HG03469 (cell line): Measurements from ENCODE around the gene PRIM2.
"Not testable (repeated sequence)": the region's sequence is repeated elsewhere in the genome, so short reads cannot be mapped to it uniquely, and the experiment has no call there.

Experiments used
- ATAC-seq: cut with Tn5 transposase; IDR thresholded peaks from one replicate; pipeline ENCODE4 v1.9.1; 2021; ENCODE audit warnings: mild to moderate bottlenecking, moderate library complexity, moderate number of reproducible peaks; ENCODE audit not compliant: unreplicated experiment

Gene PRIM2

GRCh38 chr6:57572844-57573243 lies 255.4 kb downstream of the PRIM2 start:
- ATAC-seq: not testable (repeated sequence)

GRCh38 chr6:57577023-57577422 lies 259.6 kb downstream of the PRIM2 start:
- not testable (repeated sequence) for ATAC-seq

GRCh38 chr6:57579489-57579888 lies 262.1 kb downstream of the PRIM2 start:
- ATAC-seq: not testable (repeated sequence)

GRCh38 chr6:57581586-57581985 lies 264.2 kb downstream of the PRIM2 start:
- not testable (repeated sequence) for ATAC-seq

- ATAC-seq: not testable (repeated sequence)
These were observed 283.7 kb downstream of the PRIM2 start for GRCh38 chr6:57601105-57601504.

- ATAC-seq: not testable (repeated sequence)
These were observed 287.9 kb downstream of the PRIM2 start for GRCh38 chr6:57605303-57605702.

GRCh38 chr6:57606331-57606730 lies 288.9 kb downstream of the PRIM2 start:
- not testable (repeated sequence) for ATAC-seq

- not testable (repeated sequence) for ATAC-seq
These were observed 293.2 kb downstream of the PRIM2 start for GRCh38 chr6:57610612-57611011.

- not testable (repeated sequence) for ATAC-seq
These were observed 301.5 kb downstream of the PRIM2 start for GRCh38 chr6:57618959-57619358.

- ATAC-seq: not testable (repeated sequence)
These were observed 314.3 kb downstream of the PRIM2 start for GRCh38 chr6:57631773-57632172.

- not testable (repeated sequence) for ATAC-seq
These were observed 341.1 kb downstream of the PRIM2 start for GRCh38 chr6:57658526-57658925.

- not testable (repeated sequence) for ATAC-seq
These were observed 342.4 kb downstream of the PRIM2 start for GRCh38 chr6:57659794-57660193.

GRCh38 chr6:57660940-57661339 lies 343.5 kb downstream of the PRIM2 start:
- ATAC-seq: peak; percentile 54

GRCh38 chr6:57668108-57668507 lies 350.7 kb downstream of the PRIM2 start:
- ATAC-seq: not testable (repeated sequence)

- not testable (repeated sequence) for ATAC-seq
These were observed 353.8 kb downstream of the PRIM2 start for GRCh38 chr6:57671237-57671636.

GRCh38 chr6:57671937-57672627 lies 354.7 kb downstream of the PRIM2 start:
- ATAC-seq: not testable (repeated sequence)

GRCh38 chr6:57673281-57673680 lies 355.9 kb downstream of the PRIM2 start:
- not testable (repeated sequence) for ATAC-seq

GRCh38 chr6:57675386-57675785 lies 358.0 kb downstream of the PRIM2 start:
- ATAC-seq: not testable (repeated sequence)

GRCh38 chr6:57696382-57696781 lies 379.0 kb downstream of the PRIM2 start:
- ATAC-seq: not testable (repeated sequence)
